ENCODE data around the gene SWI5.
"Not testable (repeated sequence)": the region's sequence is repeated elsewhere in the genome, so short reads cannot be mapped to it uniquely, and the experiment has no call there.

Gene SWI5

DNA sequence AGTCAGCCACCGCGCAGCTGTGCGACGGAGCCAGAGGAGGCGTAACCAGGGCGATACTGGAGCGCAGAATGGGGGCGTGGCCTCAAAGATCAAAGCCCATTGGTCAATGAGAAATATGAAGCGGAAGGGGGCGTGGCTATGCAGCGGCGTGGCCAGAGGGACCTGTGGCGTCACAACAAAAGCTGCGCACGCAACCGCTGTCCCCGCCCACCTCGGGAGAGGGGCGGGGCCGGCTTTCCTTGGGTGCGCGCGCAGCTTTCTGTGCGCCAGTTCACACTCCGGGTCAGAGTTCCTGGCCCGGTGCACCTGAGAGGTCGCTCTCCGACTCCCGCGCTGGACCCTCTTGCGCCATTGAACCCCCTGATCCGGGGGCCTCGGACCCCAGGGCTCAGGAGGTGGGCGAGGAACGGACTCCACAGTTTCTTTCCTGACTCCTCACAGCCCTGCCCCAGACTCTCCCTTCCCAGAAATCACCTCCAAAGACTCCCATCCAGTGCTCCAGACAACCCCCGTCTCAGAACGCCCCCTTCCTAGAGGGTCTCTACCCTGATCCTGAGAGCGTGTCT lies at the start of gene SWI5:
Gene SWI5 (plus strand): TSS at position 269 of the 566 bp plus-strand sequence.
- no peak for FAIRE-seq

DNA sequence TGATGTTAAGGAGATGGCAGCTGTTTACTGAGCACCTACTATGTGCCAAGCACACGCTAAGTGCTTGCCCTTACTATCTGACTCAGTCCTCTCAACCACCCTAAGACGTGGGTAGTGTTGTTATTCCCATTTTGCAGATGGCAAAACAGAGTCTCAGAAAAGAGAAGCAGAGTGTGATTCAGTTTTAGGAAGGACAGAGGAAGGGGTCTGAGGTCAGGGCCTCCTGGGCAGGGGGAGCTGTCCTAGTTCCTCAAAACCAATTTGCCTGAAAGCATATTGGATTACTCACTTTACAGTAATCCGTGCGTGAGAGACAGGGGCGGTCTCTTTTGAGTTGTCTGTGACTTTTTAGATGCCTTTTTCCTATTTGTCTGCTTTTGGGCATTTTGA lies 49.7 kb upstream of the SWI5 start:
- DNase-seq (ENCODE audit: insufficient read length, low spot score) (no peak), FAIRE-seq (no peak)
- TF ChIP-seq, protein P1, sequence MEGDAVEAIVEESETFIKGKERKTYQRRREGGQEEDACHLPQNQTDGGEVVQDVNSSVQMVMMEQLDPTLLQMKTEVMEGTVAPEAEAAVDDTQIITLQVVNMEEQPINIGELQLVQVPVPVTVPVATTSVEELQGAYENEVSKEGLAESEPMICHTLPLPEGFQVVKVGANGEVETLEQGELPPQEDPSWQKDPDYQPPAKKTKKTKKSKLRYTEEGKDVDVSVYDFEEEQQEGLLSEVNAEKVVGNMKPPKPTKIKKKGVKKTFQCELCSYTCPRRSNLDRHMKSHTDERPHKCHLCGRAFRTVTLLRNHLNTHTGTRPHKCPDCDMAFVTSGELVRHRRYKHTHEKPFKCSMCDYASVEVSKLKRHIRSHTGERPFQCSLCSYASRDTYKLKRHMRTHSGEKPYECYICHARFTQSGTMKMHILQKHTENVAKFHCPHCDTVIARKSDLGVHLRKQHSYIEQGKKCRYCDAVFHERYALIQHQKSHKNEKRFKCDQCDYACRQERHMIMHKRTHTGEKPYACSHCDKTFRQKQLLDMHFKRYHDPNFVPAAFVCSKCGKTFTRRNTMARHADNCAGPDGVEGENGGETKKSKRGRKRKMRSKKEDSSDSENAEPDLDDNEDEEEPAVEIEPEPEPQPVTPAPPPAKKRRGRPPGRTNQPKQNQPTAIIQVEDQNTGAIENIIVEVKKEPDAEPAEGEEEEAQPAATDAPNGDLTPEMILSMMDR (IDR thresholded peaks at IDR 0.05; ENCODE audit: insufficient read depth, missing control alignments), result no peak

More for the DNA sequence above, at the start of gene SWI5:
- TF ChIP-seq, protein P1 (IDR thresholded peaks at IDR 0.05; ENCODE audit: insufficient read depth, missing control alignments), result no peak
- peak; percentile 96 for DNase-seq (ENCODE audit: insufficient read length, low spot score)

DNA sequence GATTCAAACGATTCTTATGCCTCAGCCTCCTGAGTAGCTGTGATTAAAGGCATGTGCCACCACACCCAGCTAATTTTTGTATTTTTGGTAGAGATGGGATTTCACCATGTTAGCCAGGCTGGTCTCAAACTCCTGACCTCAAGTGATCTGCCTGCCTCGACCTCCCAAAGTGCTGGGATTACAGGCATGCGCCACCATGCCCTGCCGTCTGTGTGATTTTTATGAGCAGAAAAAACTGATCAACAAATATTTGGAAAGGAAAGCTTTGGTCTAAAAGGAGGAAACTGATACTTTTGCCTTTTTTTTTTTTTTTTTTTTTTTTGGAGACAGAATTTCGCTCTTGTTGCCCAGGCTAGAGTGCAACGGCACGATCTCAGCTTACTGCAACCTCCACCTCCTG lies 45.2 kb upstream of the SWI5 start:
- not testable (repeated sequence) for DNase-seq (ENCODE audit: insufficient read length, low spot score); FAIRE-seq

DNA sequence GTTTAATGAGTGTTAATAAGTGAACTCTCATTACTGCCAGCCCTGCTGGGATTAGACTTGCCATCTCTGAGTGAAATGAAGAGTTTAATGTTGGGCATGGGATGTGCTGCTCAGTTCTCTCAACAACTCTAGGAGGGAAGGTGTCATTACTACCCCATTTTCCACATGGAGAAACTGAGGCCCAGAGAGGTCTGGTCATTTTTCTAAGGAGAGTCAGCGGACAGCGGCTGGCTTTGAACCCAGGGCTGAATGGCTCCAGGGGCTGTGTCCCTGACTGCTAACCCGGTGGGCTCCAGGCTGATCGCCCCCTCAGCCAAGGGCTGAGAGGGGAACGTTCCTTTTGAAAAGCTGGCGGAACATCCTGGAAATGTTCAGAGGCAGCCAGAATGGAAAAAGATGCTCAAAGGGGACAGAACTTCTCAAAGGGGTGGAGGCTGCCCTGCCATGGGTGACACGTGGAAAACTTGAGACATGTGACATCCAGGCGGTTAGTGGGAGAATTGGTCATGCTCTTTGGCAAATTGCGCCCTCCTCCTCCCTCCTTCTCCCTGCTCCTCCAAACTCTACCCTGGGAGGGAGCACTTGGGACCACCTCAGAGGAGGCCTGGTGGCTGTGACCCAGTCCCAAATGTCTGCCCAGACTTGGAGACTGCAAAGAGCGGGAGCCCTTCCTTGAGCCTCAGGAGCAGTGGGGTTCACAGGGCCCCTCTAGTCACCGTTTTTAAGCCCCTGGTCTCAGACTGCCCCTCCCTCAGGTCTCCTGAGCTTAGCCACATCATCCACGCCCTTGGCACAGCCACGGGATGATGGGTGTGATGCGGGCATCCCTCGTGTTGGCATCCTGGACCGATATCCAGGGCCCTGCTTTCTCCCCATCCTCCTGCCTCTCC lies 44.2 kb upstream of the SWI5 start:
- DNase-seq (ENCODE audit: insufficient read length, low spot score), result no peak
- FAIRE-seq, result no peak
- TF ChIP-seq, protein P1 (IDR thresholded peaks at IDR 0.05; ENCODE audit: insufficient read depth, missing control alignments), result no peak

DNA sequence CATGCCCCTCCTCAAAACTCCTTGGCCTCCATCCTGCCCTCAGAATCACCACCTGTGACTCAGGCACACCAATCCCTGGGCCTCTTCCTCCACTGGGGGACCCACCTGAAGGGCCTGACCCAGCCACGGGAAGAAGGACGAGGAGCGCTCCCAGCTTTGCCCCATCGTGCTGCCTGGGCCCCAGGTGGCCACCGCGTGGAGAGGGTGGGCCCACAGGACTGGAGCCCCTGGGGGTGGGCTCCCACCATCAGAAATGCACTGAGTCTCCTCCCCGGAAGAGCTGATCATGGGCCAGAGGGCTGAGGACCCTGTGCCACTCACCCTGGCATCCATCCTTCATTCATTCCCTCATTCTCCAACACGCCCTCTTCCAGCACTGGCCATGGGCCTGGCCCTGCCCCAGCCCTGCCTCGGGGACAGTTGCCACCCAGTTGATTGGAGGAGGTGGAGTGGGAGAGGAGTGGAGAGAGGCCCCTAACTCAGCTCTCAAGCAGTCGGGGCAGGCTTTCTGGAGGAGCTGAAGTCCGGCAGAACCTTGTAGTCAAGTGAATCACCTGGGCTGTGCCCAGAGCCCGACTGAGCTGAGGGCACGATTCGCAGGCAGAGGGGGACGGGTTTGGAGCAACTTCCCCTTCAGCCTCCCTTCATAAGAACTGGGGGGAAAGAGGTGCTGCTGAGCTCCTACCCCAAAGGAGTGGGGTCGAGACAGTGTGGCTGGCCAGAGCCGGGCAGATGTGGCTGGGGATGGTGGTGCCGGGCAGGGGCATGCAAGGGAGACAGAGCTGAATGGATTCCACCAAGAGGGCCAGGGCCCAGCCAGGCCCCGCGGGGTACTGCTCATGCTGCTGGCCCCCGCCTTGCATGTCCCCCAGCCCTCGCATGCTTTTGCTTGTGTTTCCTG lies 43.3 kb upstream of the SWI5 start:
- FAIRE-seq (no peak), DNase-seq (ENCODE audit: insufficient read length, low spot score) (no peak)
- TF ChIP-seq, protein P1 (IDR thresholded peaks at IDR 0.05; ENCODE audit: insufficient read depth, missing control alignments), result no peak

DNA sequence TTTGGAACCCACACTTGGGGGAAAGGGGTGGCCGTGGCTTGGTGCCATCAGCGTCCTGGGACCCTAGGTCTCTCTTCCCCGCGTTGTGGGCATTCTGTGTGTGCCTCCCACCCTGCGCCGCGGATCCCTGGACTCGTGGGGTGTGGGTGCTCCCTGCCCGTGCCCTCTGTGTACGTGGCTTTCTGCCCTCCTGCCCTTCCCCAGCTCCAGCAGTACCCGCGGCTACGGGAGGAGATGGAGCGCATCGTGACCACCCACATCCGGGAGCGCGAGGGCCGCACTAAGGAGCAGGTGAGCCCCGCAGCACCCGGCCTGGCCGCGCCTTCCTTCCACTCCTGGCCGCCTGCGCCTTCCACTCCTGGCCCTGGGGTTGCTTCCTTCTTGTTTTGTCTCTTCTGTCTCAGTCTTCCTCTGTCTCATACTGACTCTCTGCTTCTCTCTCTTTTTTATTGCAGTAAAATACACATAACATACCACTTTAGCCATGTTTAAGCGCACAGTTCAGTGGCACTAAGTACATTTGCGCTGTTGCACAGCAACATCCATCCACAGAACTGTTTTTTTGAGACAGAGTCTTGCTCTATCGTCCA lies 42.2 kb upstream of the SWI5 start:
- FAIRE-seq, result no peak
- TF ChIP-seq, protein P1 (IDR thresholded peaks at IDR 0.05; ENCODE audit: insufficient read depth, missing control alignments), result no peak
- no peak for DNase-seq (ENCODE audit: insufficient read length, low spot score)

DNA sequence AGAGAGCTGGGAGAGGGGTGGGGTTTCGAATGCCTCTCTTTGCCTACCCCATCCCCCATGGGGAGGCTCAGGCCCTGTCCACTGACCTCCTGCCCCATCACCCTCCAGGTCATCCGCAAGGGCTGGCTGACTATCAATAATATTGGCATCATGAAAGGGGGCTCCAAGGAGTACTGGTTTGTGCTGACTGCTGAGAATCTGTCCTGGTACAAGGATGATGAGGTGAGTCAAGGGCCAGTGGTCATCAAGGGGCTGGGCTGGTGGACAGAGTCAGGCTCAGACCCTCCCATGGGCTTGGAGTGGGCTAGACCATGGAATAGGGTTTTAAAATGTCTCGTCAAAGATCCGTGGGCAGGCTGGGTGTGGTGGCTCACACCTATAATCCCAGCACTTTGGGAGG lies 34.0 kb upstream of the SWI5 start:
- TF ChIP-seq, protein P1 (IDR thresholded peaks at IDR 0.05; ENCODE audit: insufficient read depth, missing control alignments), result no peak
- FAIRE-seq, result no peak
- no peak for DNase-seq (ENCODE audit: insufficient read length, low spot score)

All from D721Med (cell line).